Measurements from ENCODE around the gene CLEC14A.

CLEC14A gene

GRCh38 chr14:38206689-38207376 lies 49.1 kb downstream of the CLEC14A start:
- DNase-seq (ENCODE audit: low spot score) = no peak

- DNase-seq (ENCODE audit: low spot score) = no peak
Measured at GRCh38 chr14:38205949-38206665, 49.8 kb downstream of the CLEC14A start.

GRCh38 chr14:38205119-38205813 lies 50.6 kb downstream of the CLEC14A start:
- DNase-seq (ENCODE audit: low spot score) = no peak

- DNase-seq (ENCODE audit: low spot score) = no peak
Measured at GRCh38 chr14:38204719-38205115, 51.2 kb downstream of the CLEC14A start.
